ENCODE data around the gene TIE1.

- TF ChIP-seq, protein P1, sequence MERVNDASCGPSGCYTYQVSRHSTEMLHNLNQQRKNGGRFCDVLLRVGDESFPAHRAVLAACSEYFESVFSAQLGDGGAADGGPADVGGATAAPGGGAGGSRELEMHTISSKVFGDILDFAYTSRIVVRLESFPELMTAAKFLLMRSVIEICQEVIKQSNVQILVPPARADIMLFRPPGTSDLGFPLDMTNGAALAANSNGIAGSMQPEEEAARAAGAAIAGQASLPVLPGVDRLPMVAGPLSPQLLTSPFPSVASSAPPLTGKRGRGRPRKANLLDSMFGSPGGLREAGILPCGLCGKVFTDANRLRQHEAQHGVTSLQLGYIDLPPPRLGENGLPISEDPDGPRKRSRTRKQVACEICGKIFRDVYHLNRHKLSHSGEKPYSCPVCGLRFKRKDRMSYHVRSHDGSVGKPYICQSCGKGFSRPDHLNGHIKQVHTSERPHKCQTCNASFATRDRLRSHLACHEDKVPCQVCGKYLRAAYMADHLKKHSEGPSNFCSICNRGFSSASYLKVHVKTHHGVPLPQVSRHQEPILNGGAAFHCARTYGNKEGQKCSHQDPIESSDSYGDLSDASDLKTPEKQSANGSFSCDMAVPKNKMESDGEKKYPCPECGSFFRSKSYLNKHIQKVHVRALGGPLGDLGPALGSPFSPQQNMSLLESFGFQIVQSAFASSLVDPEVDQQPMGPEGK (CRISPR knock-in tag; IDR thresholded peaks at IDR 0.05; ENCODE audit: borderline replicate concordance): no peak
- TF ChIP-seq ESRRG (CRISPR knock-in tag; IDR thresholded peaks at IDR 0.05): no peak
- TF ChIP-seq ISL1 (CRISPR knock-in tag; IDR thresholded peaks at IDR 0.05): no peak
- TF ChIP-seq POU6F1 (CRISPR knock-in tag; IDR thresholded peaks at IDR 0.05; ENCODE audit: borderline replicate concordance, low read depth): no peak
- TF ChIP-seq, protein P2, sequence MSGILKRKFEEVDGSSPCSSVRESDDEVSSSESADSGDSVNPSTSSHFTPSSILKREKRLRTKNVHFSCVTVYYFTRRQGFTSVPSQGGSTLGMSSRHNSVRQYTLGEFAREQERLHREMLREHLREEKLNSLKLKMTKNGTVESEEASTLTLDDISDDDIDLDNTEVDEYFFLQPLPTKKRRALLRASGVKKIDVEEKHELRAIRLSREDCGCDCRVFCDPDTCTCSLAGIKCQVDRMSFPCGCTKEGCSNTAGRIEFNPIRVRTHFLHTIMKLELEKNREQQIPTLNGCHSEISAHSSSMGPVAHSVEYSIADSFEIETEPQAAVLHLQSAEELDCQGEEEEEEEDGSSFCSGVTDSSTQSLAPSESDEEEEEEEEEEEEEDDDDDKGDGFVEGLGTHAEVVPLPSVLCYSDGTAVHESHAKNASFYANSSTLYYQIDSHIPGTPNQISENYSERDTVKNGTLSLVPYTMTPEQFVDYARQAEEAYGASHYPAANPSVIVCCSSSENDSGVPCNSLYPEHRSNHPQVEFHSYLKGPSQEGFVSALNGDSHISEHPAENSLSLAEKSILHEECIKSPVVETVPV (CRISPR knock-in tag; IDR thresholded peaks at IDR 0.05): no peak
- TF ChIP-seq TCF4 (CRISPR knock-in tag; IDR thresholded peaks at IDR 0.05; ENCODE audit: borderline replicate concordance): no peak
- TF ChIP-seq ARNTL (CRISPR knock-in tag; IDR thresholded peaks at IDR 0.05; ENCODE audit: borderline replicate concordance, low read depth): no peak
- TF ChIP-seq ZNF565 (CRISPR knock-in tag; conservative IDR thresholded peaks at IDR 0.05; ENCODE audit: low read depth): no peak
- TF ChIP-seq TOX (CRISPR knock-in tag; IDR thresholded peaks at IDR 0.05; ENCODE audit: borderline replicate concordance): no peak
Measured at GRCh38 chr1:43311521-43311920, 10.7 kb downstream of the TIE1 start.

All from SK-N-SH treated with all-trans-retinoic acid at 6 μM for 48 hours (cell line).